NCI-H2107 treated with DMSO at 0.1 percent for 48 hours (cell line): Measurements from ENCODE around the gene TNFRSF19.

ENCODE experiments used
- DNase-seq: peaks from one replicate; lab custom pipeline; 2025; ENCODE audit not compliant: unreplicated experiment; lab: John Stamatoyannopoulos, UW

TNFRSF19 gene

DNA sequence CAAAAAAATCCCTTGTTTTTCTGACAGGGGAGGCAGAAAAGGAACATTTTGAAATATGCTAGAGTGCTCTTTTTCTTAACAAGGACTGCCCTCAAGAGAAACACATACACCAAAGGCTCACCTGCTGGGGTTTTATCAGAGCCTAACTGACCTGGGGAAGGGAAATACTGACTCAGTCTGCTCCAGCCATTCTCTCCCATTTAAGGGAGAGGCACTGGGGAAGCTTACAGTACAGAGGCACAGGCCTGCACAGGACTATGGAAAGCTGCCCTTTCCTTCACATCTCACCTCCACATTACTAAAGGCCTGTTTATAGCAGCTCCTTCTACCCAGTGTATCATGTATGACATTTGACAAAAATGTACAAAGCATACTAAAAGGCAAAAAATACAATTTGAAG is 30.3 kb downstream of the TNFRSF19 start:
- DNase-seq, result no peak

DNA sequence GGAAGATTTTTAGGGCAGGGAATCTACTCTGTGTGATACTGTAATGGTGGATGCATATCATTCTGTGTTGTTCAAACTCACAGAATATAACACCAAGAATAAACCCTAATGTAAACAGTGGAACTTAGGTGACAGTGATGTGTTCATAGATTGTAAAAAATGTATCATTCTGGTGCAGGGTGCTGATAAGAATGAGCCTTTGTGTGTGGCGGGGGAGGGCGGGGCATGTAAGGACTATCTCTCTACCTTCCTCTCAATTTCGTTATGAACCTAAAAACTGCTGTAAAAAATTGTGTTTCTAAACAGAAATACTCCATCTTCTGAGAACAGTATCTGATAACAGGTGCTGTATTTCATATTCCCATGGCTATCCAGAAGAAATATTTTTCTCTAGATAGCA is 35.6 kb downstream of the TNFRSF19 start:
- DNase-seq, result no peak

DNA sequence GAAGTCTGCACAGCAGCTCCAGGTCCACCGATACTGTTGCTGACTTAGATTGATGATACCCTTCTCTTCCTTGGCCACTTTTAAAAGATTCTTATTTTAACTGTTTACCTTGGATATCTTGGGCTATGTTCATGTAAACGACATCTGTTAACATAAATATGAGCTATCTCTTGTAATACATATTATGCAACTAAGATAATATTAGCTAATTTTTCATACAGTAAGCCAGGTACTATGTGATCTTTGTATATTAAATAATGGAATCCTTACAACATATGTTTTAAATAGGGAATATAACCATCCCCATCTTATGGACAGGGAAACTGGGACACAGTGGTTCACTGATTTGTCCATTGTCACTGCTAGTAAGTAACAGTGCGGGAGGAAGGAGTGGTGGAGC is 37.9 kb downstream of the TNFRSF19 start:
- no peak for DNase-seq

DNA sequence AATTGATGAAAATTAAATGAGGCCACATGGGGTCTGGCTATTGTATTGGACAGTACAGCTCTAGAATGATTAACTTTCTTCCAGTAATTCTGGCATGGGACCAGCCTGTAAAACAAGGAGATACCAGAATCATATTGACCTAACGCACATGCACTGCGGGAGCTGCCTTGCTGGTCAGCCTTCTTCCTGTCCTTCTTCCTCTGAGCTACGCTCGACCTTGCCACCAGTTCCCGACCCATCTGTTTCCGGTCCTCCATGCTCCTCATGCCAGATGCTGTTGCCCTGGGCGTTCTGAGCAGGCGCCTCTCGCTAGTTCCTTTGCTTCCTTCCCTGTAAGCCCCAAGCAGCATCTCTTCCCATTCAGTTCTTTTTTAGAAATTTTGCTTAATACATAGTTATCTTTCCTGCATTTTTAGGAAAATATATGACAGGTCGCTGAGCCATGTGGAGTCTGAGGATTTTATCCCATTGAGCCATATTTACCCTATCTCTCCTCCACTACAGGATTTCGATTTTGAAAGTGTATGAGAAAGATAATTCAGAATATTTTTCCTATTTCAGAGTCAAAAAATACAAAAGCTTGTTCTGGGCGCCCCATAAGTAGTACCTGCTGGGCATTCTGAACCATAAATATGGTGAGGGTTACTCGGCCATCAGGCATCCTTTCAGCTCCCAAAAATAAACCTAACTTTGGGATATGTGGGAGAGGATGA is 38.6 kb downstream of the TNFRSF19 start:
- DNase-seq, result no peak

- peak; percentile 3 for DNase-seq
Measured at GRCh38 chr13:23609414-23609760, 39.2 kb downstream of the TNFRSF19 start.

- DNase-seq, result no peak
Measured at GRCh38 chr13:23609874-23610576, 39.8 kb downstream of the TNFRSF19 start.

DNA sequence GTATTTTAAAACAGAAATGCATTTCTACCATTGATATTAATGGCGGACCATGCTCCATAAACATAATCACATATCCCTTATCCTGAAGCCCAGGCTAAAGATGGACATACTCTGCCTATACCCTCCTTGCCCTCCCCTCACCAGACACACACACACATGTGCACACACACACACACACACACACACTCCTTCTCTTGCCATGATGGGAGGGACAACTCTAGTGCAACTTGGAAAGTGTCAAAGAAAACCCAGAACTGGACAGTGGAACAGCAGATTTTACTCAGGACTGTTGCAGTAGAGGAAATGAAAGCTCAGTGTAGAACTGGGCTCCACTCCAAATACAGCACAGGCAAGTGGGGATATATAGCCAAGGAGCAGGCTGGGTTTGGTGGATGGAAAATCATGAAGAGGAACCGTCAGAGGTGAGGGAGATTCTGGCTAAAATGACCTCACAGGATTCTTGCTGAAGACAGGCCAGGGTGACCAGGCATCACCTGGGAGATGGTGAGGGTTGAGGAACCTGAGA is 40.8 kb downstream of the TNFRSF19 start:
- DNase-seq, result no peak

DNA sequence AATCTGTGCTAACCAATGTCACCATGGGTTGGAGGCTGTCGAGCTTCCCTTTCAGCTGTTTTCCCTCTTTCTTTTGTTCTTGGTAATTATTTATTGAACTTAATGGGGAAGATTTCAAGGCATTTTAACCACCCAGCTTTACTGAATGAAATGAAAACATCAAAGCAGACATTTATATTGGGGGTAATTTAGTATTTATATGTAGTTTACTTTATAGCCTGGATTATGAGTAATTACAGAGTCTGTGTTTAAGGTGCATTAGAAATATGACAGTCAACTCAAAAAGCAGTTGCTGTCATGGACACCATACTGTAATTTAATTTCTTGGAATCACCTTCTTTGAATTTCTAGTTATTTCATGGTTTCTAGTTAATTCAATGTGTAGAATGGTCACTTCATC is 42.0 kb downstream of the TNFRSF19 start:
- DNase-seq, result no peak

- DNase-seq, result no peak
Measured at GRCh38 chr13:23612731-23613130, 42.5 kb downstream of the TNFRSF19 start.

DNA sequence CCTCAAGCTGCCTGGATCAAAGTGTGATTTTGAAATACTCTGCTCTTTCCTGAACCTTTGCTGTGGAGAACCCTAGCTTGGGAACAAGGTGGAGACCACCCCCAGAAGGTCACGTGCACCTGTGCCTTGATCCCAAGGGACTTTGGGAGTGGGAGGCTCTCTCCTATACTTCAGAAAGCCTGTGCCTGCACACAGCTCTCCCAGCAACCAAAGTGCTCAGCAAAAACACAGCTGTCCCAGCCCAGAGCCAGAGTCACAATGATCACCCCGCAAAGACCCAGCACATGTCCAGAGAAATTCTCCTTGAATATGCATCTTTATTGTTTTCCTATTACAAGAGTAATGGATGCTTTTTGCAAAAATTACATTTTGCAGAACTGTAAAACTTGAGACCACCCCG is 43.4 kb downstream of the TNFRSF19 start:
- DNase-seq, result no peak

DNA sequence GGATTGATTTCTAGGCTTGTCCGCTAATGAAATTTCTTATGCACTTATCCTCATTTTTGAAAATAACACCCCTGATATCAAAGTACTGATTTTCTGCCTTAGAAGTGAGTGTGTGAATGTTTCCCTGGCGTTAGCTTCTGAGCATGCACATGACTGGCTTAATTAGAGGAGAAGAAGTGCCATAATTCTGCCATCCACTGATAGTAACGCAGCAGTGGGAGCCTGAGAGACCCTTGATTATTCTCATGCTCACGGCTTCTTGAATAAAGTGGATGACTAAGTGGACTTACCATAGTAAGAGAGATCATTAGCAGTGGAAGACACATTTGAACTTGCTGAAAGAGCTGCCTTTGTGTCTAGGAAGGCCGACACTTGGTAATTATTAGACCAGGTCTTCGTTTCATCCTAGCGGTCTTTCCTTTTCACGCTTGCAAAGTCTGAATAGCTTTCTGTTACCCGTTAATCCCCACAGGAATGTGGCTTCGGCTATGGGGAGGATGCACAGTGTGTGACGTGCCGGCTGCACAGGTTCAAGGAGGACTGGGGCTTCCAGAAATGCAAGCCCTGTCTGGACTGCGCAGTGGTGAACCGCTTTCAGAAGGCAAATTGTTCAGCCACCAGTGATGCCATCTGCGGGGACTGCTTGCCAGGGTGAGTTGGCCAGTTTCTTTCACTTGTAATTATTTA is 45.3 kb downstream of the TNFRSF19 start:
- no peak for DNase-seq

GRCh38 chr13:23616228-23616627 is 46.0 kb downstream of the TNFRSF19 start:
- DNase-seq, result no peak

GRCh38 chr13:23617551-23618024 is 47.4 kb downstream of the TNFRSF19 start:
- DNase-seq, result no peak

DNA sequence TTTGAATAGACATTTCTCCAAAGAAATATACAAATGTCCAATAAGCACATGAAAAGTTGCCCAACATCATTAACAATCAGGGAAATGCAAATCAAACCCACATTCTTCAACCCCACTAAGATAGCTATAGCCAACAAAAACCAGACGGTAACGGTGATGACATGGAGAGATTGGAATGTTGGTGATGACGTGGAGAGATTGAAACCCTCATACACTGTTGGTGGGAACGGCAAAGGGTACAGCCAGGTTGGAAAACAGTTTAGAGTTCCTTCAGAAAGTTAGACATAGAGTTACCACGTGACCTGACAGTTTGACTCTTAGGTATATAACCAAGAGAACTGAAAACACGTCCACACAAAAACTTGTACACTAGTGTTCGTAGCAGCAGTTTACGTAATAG is 48.1 kb downstream of the TNFRSF19 start:
- DNase-seq, result no peak

DNA sequence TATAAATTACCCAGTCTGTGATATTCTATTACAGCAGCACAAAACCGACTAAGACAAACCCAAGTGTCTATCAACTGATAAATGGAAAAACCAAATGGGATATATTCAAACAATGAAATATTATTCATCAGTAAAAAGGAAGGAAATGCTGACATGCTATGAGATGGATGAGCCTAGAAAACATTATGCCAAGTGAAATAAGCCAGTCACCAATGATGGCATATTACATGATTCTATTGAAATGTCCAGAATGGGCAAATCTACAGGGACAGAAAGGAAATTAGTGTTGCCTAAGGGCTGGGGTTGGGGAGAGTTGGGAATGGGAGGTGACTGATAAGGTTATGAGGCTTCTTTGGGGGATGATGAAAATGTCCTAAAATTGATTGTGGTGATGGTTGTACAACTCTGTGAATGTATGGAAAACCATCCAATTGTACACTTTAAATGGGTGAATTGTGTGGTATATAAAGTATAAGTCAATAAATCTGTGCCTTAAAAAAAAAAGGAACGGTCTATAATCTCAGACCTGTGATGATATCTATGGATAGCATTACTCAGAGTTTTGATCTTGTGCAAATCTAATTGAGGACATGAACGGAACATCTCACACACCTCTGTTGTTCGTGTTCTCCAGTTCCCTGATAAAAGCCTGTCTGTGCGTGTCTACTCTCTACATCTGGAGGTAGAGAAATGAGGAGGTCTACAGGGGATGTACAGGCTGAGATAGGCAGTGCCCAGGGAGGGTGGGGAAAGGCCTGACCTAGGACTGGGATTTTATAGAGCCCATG is 49.0 kb downstream of the TNFRSF19 start:
- DNase-seq, result no peak

- no peak for DNase-seq
Measured at GRCh38 chr13:23620211-23620610, 50.0 kb downstream of the TNFRSF19 start.

DNA sequence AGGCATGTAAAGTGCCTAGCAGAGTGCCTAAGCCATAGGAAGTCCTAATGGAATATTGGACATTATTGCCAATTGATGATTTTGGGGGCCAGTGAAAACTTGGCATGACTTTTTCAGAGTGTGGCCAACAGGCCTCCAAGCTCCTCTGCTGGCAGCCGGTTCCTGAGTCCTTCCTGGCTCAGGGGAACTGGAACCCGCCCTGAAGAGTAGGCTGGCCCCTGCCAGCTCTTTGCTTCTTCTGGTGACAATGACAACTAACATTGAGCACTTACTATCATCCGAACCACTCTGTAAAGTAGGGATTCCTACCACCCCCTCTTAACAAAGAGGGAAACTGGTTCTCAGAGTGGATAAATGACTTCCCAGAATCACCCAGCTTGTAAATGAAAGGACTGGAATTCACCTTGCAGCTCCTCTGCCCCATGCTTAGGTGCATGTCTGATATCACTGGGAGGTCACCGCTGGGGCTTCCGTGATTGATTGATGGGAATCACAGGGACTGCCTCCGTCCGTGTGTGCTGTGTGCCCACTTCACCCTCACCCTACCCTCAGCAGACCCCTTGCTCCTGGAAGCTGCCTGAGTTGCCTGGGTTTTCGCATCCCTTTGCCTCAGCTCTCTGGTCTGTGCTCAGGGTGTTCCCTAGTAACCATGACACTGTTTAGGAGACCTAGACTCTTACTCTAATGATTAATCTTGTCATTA is 50.6 kb downstream of the TNFRSF19 start:
- DNase-seq, result no peak

- DNase-seq, result no peak
Measured at GRCh38 chr13:23621316-23621645, 51.1 kb downstream of the TNFRSF19 start.

- DNase-seq, result no peak
Measured at GRCh38 chr13:23622985-23623384, 52.8 kb downstream of the TNFRSF19 start.

GRCh38 chr13:23623394-23623793 is 53.2 kb downstream of the TNFRSF19 start:
- no peak for DNase-seq

DNA sequence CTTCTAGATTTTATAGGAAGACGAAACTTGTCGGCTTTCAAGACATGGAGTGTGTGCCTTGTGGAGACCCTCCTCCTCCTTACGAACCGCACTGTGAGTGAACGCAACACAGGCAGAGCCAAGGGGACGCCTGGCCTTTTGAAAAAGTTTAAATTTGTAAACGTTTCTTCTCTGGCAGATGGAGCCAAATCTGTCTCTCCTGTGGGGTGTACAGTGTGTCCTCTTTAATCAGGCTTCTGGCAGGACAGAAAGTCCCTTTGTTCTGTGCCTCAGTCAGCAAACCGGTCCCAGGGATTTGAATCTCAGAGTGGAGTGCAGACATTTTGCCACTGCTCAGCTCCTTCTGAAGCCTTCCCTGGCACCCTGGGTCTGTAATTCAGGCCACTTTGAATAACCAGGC is 56.5 kb downstream of the TNFRSF19 start:
- no peak for DNase-seq
